HL-60 (cell line): ENCODE measurements around the gene ARFIP2.

Source experiments
- DNase-seq, 2 experiments: peaks; one replicate each; pipeline ENCODE4 v3.0.0-alpha.2; 2010 to 2020; ENCODE audit warnings: low read depth in 1 of 2, low spot score in 1 of 2
- H3K27ac ChIP-seq: fragments of 250-450 bp; sonication (Bioruptor Pico); replicated peaks from 2 replicates; pipeline ENCODE4 v1.5.1; 2020; ENCODE audit warnings: mild to moderate bottlenecking, moderate library complexity
- H3K27me3 ChIP-seq: fragments of 250-450 bp; sonication (Bioruptor Pico); 2 replicates; pipeline ENCODE4 v1.5.1; 2021; ENCODE audit warnings: mild to moderate bottlenecking, moderate library complexity; ENCODE audit not compliant: insufficient read depth, poor library complexity, severe bottlenecking
- H3K4me3 ChIP-seq: replicated peaks from 2 replicates; pipeline ENCODE4 v1.5.1; 2011; ENCODE audit warnings: mild to moderate bottlenecking, control low read depth, low read length; ENCODE audit not compliant: insufficient read depth
- GABPA ChIP-seq: IDR thresholded peaks from 2 replicates; pipeline ENCODE4 v1.6.1; 2012; ENCODE audit warnings: low read depth
- POLR2AphosphoS5 ChIP-seq: IDR thresholded peaks from 2 replicates; pipeline ENCODE4 v1.6.1; 2012; ENCODE audit warnings: low read depth
- SPI1 ChIP-seq: IDR thresholded peaks from 2 replicates; pipeline ENCODE4 v1.6.1; 2012; ENCODE audit warnings: low read depth, mild to moderate bottlenecking, borderline replicate concordance
- TF ChIP-seq, protein P1 (sequence below): IDR thresholded peaks from one replicate; pipeline ENCODE4 v1.5.1; 2011; ENCODE audit warnings: low read length, control low read depth, inconsistent platforms; ENCODE audit not compliant: insufficient read depth
- TF ChIP-seq, protein P2 (sequence below): IDR thresholded peaks from 2 replicates; pipeline ENCODE4 v1.6.1; 2012; ENCODE audit warnings: low read depth; ENCODE audit not compliant: insufficient replicate concordance

ARFIP2 gene

DNA sequence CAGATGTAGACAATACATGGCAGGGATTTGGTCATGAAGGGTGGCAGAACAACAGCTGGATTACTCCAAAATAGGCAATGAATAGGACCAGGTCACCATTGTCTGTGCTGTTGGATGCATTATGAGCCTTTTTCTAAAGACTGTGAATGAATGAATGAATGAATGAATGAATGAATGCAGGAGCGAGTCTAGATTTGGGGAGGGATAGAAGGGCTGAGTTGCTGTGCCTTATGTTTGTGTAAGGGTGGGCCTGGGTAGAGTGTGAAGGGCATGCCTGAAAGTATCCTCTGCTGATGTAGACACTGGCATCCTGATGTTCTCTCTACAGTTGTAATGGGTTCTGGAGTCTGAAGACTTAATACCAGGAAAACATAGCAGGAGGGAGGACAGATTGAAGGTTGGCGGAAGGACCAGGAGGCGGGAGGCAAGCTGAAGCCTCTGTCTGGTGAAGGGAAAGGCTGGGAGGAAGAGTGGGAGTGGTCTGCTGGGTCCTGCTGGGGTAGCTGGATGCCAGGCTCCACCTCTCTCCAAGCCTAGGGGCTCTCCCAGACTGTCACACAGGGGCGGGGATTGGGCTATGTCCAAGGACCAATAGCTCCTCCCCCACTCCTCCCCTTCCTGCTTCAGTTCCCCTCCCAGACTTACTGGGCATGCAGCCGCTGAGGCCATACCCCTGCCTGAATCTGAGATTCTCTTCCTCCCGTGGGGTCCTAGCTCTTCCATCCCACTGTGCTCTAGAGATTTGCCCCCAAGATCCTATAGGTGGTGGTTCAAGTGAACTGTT is 12.2 kb downstream of the ARFIP2 start:
- no peaks in the 10 kb centered on the region for H3K27me3 ChIP-seq
- no peak for TF ChIP-seq GABPA
- TF ChIP-seq SPI1 = no peak
- TF ChIP-seq, protein P1, sequence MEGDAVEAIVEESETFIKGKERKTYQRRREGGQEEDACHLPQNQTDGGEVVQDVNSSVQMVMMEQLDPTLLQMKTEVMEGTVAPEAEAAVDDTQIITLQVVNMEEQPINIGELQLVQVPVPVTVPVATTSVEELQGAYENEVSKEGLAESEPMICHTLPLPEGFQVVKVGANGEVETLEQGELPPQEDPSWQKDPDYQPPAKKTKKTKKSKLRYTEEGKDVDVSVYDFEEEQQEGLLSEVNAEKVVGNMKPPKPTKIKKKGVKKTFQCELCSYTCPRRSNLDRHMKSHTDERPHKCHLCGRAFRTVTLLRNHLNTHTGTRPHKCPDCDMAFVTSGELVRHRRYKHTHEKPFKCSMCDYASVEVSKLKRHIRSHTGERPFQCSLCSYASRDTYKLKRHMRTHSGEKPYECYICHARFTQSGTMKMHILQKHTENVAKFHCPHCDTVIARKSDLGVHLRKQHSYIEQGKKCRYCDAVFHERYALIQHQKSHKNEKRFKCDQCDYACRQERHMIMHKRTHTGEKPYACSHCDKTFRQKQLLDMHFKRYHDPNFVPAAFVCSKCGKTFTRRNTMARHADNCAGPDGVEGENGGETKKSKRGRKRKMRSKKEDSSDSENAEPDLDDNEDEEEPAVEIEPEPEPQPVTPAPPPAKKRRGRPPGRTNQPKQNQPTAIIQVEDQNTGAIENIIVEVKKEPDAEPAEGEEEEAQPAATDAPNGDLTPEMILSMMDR = no peak
- TF ChIP-seq, protein P2, sequence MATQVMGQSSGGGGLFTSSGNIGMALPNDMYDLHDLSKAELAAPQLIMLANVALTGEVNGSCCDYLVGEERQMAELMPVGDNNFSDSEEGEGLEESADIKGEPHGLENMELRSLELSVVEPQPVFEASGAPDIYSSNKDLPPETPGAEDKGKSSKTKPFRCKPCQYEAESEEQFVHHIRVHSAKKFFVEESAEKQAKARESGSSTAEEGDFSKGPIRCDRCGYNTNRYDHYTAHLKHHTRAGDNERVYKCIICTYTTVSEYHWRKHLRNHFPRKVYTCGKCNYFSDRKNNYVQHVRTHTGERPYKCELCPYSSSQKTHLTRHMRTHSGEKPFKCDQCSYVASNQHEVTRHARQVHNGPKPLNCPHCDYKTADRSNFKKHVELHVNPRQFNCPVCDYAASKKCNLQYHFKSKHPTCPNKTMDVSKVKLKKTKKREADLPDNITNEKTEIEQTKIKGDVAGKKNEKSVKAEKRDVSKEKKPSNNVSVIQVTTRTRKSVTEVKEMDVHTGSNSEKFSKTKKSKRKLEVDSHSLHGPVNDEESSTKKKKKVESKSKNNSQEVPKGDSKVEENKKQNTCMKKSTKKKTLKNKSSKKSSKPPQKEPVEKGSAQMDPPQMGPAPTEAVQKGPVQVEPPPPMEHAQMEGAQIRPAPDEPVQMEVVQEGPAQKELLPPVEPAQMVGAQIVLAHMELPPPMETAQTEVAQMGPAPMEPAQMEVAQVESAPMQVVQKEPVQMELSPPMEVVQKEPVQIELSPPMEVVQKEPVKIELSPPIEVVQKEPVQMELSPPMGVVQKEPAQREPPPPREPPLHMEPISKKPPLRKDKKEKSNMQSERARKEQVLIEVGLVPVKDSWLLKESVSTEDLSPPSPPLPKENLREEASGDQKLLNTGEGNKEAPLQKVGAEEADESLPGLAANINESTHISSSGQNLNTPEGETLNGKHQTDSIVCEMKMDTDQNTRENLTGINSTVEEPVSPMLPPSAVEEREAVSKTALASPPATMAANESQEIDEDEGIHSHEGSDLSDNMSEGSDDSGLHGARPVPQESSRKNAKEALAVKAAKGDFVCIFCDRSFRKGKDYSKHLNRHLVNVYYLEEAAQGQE = no peak
- no peak for TF ChIP-seq POLR2AphosphoS5
- H3K4me3 ChIP-seq = no peak overlapping the region
- H3K27ac ChIP-seq = no peak overlapping the region
- peak in 1 of 2 experiments; percentile 37 for DNase-seq

DNA sequence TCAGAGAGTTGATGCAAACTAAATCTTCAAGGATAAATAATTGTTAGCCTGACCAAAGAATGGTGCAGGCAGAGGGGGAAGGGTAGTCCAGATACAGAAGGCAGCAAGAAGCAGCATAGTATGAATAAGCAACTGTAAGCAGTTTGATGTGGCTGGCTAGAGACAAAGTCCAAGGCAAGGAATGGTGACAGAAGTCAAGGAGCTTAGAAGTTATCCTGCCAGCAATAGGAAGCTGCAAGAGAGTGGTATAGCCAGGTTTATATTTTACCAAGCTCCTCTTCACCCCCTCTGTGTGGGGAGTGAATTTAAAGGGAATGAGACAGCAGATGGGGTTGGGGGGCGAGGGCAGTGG is 22.1 kb downstream of the ARFIP2 start:
- DNase-seq = no peak
- no peak overlapping the region for H3K27ac ChIP-seq
- peaks cover 2% of the 10 kb centered on the region for H3K27me3 ChIP-seq
- TF ChIP-seq SPI1 = no peak
- TF ChIP-seq POLR2AphosphoS5 = no peak
- H3K4me3 ChIP-seq = no peak overlapping the region

DNA sequence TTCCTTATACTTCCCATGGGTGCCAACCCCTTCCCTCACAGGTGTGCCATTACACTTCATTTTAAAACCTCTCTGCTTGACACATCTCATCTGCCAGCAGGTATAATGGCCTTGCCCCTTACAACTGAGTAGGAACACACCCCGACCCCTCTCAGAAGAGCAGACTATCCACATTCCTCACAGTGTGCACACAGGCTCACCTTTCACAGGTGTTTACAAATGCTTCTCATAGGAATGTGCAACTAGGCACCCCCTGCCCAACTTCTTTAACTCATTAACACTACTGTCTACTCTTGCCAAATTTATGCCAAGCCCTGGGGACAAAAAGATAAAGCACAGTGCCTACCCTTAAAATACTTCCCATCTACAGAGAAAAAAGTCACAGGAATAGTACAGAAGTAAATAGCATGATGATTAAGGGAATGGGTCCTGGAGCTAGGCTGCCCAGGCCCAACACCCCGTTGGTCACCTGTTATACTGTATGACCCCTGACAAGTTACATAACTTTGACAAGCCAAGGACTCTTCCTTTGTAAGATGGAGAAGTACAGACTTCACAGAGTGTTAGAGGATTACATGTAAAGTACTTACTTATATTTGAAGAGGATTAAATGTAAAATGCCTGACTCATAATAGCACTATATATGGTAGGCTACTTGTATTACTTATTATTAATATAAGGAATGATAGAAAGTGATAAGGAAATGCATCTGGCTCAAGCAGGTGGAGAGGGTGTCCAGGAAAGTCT is 22.6 kb downstream of the ARFIP2 start:
- Histone ChIP-seq H3K27ac (no peak overlapping the region), H3K4me3 (no peak overlapping the region), H3K27me3 (peaks cover 2% of the 10 kb centered on the region)
- TF ChIP-seq GABPA (no peak), POLR2AphosphoS5 (no peak), SPI1 (no peak)
- TF ChIP-seq, protein P1 = no peak
- TF ChIP-seq, protein P2 = no peak
- DNase-seq = no peak

DNA sequence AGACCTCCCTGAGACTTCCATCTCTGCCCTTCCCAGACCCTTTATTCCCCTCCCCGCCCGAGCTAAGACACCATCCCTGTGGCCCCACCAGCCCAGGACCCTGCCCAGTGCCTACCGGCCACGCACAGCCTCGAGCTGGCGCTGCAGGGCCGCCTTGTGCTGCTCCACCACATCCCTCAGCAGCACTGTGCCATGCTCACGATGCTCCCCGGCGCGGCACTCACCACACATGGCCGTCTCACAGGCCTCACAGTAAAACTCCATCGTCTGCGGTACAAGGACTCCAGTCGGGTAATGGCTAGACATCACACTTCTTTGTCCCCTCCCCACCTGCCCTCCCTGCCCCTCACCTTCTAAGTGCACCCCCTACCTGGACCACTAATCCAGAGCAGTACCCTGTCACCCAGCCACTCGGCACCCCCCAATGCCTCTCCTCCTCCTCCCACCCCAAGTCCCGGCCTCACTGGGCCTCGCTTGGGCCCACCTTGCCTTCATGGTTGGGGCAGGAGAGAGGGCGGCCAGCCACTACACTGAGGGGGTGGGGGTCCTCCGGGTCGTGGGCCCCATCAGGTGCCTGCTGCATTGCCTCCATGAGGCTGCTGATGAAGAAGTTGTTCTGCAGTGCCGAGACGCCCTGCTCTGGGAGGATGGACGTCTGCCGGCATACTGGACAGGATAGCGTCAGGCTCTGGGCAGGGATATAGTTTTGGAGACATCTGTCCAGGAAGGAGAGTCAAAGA is 23.4 kb downstream of the ARFIP2 start:
- no peak for TF ChIP-seq GABPA
- TF ChIP-seq, protein P2 = no peak
- TF ChIP-seq, protein P1 = no peak
- TF ChIP-seq POLR2AphosphoS5 = no peak
- TF ChIP-seq SPI1 = no peak
- Histone ChIP-seq H3K27me3 (peaks cover 2% of the 10 kb centered on the region), H3K27ac (no peak overlapping the region), H3K4me3 (no peak overlapping the region)
- no peak for DNase-seq
